Activated CD8-positive, alpha-beta memory T cell treated with anti-CD3 and anti-CD28 coated beads for 24 hours (primary cell): Measurements from ENCODE around the gene ARSJ.
"Not testable (repeated sequence)": the region's sequence is repeated elsewhere in the genome, so short reads cannot be mapped to it uniquely, and the experiment has no call there.

ENCODE experiments used
- DNase-seq: peaks from one replicate; pipeline ENCODE4 v3.0.0-alpha.2; 2020

The ARSJ gene

DNA sequence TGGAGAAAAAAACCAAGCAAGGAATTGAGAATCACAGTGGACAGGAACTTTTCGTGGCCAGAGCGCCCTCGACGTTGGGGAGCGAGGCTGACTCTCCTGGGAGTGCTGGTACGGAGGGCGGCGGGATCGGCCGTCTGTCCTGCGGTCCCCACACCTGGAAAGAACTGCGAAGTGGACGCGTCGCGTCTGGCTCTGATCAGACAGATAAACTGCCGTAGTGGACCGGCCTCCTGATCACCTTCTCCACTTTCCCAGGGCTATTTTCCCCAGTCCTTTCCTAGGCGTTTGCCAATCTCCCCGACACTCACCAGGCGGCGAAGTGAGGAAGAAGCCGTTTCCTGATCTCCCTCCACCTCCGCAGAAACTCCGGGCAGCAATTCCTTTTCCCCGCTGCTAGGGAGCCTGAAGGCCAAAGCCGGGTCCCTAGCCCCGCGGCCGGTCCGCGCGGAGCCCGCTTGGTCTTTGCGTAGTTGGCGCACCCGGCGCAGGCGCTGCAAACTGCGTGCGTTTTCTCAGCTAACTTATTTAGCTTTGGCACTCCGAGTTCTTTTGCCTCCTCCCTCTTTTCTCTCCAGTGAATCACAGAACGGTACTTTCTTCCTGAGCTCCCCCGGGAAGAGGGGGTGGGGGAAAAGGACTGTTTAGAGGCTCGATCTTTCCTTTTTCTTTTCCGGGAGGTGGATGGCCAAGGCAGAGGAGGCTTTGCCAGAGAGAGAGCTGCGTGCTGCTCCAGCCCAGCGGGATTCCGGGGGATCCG, at the start of gene ARSJ:
TSS of gene ARSJ (minus strand) at position 500 of the 757 bp plus-strand sequence. CDS start 813 bp downstream, outside the sequence.
- peak; percentile 70 for DNase-seq

DNA sequence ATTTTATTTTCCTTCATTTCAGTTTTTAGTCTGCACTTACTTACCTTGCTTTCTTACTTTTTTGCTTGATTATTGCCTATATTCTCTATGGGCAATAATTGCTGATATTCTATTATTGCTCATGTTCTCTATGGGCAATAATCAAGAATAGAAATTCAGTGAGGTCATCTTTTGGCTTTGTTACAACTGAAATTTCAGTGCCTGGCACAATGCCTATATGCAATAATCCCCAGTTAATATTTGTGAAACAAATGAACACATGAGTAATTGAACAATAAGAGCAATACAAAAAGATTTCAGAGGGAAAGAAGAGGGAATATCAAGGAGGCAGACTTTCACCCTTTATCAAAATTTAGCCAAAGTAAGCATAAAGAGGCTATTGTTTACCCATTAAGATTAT, 48.6 kb upstream of the ARSJ start:
- no peak for DNase-seq

DNA sequence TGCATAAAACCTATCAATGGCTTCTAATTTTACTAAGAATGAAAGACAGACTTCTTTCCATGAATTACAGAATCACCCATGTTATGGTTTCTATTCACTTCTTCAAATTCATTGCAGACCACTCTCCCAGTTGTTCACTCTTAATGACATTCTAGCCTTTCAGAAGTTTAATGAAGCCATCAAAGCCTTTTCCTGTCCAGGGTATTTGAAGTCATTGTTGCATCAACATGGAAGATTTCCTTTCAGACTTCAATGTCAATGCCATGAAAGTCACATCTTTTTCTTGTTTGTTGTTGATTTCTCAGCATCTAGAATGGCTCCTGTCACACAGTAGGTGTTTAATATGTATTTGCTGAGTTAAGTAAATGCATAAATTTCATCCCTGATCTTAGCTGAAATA, 48.1 kb upstream of the ARSJ start:
- no peak for DNase-seq

DNA sequence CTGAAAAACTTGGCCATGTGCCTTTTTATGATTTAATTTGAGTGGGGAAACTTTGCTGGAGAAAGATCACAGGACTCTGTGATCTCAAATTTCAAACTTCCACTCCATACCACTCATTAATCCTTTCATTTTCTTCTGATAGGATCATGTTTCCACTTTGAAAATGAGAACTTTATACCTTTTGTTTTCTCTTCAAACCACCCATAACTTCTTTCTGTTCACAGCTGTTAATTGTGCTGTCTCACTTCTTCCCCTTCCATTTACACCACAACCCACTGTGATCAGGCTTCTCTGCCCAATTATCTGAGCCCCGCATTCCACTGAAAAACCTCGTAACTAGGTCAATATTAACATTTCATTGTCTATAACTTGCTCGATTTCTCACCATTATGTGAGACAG, 47.0 kb upstream of the ARSJ start:
- DNase-seq = no peak

DNA sequence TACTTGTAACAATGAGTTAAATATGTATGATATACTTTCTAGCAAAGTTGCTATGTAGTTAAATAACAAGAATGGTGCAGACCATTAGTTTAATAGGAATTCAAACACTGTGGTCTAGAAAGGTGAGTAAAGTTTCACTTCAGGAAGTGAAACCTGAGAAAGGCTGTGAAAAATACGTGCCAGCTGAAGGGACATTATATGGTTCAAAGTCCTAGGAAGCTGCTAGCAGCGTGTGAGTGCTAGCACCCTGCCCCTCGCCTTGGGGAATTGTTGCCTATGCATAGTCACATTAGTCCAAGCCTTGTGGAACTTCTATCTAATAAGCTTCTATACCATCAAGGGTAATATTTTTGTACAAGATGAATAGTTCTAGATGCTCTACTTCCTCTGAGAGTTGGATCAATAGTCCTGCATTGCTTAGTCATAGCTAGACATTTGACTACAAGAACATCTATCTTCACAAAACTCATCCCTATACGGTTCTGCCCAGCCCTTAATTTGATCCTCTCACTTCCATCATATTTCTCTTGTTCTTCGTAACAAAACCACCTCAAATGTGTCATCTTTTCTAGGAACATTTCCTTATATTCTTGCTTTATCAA, 45.8 kb upstream of the ARSJ start:
- no peak for DNase-seq

DNA sequence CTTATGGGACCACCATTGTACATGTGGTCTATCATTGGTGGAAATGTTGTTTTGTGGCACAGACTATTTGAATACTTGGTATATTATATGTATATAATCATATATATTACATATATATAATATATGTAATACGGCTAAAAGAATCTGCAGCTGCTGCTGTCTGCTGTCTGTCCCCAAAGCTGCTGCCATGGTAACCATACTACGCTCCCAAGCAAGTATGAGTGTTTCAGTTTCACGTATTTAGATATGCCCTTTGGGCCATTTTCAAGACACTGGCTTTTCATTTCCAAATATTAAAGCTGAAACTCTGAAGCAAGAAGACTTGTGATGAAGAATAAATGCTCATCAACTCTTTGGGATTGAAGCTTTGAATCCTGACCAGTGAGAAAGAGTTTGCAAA, 42.0 kb upstream of the ARSJ start:
- DNase-seq = no peak

DNA sequence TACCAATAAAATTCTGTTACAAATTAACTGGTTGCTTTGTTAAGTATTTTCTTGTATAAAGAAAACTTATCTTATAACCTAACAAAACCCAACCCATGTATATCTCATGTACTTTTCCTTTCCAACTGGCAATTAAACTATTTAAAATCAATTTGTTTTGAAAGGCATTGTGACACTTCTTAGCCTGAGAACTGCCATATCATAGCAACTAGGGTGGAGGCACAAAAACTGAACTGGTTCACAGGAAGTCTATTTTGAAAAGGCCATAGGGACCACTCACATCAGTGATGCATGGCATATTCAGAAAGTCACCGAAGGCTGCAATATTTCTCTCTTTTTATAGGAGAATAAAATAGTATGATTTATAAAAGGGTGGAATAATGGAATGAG, 40.5 kb upstream of the ARSJ start:
- no peak for DNase-seq

DNA sequence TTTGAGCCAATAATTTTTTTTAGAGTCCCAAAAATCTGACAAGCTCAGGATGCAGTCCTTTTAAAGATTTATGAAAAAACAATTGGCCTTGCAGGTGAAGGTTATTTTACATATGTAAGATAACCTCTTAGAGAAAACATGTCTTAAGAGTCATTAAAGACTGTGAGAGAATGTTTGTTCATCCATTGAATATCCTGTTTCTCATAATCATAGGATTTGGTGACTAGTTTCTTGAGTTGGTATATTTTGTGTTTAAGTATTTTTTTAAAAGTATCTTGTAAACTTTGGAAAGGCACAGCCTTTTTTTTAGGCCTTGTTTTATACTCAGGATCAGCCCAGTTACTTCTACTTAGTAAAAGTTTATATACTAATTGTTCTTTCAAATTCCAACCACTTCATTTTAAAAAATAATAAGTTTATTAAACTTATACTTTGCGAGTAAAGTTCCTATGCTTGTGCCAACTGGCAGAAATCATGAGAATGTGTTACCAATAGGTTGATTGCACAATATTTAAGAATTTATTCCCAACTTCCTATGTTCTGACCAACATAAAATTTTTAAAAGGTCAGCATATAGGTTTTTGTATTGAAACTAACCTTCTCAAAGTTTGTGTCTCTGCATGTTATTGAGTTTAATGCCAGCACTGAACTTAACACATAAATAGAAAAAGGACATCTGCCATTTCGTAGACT, 40.0 kb upstream of the ARSJ start:
- no peak for DNase-seq

DNA sequence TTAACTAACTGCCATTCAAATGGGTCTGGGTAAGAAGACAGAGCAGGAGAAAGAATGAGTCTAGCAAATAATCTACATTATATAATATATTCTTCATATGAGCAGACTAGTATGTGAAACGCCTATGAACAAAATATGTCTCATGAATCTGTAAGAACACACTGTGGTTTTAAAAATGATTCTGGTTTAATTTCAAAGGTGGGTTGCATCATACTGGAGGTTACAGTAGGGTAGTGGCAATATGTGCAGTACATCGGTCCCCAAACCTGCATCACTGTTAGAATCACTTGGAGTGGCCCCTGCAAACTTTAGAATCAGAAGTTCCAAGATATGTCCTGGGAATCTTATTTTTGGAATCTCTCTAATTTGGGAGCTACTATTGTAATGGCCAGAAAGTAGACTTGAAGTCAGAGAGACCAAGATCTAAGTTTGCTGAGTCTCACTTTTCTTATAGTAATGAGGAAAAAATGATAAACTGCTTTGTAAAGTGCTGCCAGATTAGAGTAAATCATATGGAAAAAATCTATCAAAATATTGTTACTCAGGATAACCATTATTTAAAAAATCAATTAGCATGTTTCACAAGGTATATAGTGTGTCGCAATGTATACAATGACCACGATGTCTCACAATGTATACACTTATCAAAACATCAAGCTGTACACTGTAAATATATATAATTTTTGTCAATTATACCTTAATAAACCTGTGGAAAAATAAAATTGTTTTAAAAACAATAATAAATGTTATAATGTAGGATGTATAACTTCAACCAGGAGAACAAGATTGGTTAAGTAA, 37.9 kb upstream of the ARSJ start:
- no peak for DNase-seq

DNA sequence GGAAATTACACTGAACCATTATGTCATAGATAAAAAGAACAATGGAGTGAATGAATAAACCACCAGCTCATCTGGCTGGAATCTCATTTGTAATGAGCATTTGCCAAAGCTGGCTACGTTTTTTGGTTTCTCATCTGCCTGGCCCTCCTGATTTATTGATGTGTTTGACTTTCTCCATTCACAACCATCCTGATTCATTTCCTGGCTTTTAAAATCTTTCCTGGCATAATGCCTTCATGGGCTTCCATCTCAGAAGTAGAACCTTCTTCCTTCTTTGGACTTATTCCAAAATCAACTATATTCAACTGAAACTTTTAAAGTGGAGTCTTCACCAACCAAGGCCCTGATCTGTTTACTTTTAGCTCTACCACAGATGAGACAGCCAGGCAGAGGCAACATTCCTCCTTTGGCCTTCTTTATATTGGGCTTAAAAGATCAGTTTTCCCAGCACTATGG, 36.0 kb upstream of the ARSJ start:
- no peak for DNase-seq

DNA sequence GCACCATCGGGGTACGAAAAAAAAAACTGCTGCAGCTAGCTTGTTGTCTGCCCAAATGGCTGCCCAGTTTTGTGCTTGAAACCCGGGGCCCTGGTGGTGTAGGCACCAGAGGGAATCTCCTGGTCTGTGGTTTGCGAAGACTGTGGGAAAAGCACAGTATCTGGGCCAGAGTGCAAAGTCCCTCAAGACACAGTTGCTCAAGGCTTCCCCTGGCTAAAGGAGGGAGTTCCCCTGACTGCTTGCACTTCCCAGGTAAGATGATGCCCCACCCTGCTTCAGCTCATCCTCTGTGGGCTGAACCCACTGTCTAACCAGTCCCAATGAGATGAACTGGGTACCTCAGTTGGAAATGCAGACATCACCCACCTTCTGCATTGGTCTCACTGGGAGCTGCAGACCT, 33.8 kb upstream of the ARSJ start:
- not testable (repeated sequence) for DNase-seq

DNA sequence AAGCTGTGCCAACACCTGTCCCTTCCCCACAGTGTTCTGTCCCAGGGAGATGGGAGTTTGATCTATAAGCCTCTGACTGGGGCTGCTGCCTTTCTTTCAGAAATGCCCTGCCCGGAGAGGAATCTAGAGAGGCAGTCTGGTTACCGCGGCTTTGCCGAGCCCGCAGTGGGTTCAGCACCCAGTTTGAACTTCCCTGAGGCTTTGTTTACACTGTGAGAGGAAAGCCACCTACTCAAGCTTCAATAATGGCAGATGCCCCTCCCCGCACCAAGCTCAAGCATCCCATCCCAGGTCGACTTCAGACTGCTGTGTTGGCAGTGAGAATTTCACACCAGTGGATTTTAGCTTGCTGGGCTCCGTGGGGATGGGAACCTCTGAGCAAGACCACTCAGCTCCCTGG, 33.3 kb upstream of the ARSJ start:
- no peak for DNase-seq

DNA sequence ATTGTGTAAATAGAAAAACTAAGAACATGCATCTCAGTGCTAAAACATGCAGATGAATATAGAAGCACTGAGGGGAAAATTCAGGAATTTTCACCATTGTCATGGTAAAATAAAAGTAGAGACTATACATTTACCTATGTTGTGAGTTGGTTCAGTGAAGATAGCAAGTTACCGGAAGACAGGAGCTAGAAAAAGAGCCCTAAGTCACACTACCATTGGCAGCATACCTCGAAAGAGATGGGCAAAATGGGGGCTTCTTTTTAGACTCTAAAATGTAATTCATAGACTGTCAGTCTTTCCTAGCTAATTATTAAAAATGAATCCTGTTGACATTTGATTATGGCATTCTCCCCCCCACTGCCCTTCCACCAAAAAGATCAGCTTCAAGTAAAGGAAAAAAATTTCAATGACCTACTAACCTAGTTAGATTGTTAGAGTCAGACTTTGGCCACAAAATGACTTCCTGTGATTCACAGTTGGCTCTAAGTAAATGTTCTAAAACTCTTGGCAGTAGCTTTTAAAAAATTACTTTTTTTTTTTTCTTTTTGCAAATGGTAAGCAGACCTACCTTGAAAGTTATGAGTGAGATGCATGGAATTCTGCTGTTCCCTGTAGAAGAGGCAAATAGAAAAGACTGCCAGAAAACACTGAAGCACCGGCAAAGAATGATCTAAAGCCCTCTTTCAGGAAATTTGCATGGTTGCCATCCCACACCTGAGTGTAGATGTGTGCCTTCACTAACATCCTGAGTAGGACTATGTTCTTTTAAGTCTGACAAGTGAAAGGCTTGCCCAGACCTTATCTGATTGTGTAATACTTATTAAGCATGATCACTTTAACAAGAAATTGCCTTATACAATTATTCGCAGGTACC, 26.4 kb upstream of the ARSJ start:
- no peak for DNase-seq

DNA sequence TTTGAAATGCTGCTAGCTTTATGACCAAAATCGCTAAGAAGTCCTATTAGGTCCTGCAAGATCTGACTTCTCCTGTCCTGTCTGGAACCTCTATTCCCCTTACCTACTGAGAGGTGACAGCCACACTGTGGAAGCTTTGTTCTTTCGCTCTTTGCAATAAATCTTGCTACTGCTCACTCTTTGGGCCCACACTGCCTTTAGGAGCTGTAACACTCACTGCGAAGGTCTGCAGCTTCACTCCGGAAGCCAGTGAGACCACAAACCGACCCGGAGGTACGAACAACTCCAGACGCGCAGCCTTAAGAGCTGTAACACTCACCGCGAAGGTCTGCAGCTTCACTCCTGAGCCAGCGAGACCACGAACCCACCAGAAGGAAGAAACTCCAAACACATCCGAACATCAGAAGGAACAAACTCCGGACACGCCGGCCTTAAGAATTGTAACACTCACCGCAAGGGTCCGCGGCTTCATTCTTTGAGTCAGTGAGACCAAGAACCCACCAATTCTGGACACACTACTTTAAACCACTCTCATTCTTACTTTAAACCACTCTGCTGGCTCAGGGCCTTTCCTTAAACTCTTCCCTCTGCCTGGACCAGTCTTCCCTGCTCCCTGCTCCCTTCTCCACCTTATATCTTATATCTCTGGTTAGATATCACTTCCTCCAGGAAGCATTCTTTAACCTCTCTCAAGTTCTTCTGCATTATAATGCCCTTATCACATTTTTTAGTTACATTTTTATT, 25.2 kb upstream of the ARSJ start:
- DNase-seq = not testable (repeated sequence)

DNA sequence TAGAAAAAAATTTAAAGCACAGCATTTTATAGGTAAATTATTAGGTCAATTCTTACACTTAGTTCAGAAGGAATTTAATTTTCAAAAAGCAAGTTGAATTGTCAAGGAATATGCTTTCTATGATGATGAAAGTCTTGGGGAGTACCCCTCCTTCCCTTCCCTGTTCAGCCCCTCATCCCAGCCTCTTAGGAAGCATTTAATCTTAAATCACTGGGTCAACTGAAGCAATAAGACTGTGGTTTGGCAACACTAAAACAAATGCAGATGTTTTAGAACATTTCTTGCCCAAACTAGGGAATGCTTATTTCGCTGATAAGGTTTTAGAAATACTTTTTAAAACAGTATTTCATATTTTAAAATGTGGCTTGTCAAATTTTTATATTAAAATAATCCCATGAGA, 19.1 kb upstream of the ARSJ start:
- DNase-seq = no peak

DNA sequence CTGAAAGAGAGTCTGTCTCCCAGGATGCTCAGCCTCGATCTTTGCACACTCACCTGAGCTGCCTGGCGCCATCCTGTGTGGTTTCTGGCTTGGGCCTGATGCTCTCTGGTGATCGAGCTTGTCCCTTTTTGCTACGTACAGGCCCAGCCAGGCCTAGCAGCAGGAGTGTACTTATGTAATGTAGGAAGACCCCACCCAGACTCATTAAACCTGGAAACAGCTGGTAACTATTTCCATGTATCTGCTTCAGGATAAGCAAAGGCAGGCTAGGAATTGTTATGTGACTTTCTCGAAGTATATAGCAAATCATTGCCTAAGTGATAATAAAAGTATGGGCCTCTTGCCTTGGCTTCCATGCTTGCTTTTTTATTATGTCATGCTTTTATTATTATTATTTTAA, 18.6 kb upstream of the ARSJ start:
- DNase-seq = no peak

DNA sequence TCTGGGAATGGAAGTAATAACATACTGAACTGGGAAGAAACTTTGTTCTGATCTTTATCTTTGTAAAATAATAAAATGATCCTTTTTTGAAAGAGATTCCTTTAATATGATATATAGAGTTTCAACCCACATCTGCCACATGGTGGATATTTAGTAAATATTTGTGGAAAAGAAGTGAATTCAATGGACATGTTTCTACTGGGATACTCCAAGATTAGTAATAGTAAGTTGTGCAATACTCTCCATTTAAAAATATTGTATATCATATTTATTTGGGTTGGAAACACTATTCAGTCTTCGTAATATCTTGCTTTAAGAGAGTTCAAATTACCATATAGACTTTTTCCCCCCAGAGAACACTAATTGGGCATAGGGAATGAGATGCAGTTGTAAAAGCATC, 17.8 kb upstream of the ARSJ start:
- DNase-seq = no peak

DNA sequence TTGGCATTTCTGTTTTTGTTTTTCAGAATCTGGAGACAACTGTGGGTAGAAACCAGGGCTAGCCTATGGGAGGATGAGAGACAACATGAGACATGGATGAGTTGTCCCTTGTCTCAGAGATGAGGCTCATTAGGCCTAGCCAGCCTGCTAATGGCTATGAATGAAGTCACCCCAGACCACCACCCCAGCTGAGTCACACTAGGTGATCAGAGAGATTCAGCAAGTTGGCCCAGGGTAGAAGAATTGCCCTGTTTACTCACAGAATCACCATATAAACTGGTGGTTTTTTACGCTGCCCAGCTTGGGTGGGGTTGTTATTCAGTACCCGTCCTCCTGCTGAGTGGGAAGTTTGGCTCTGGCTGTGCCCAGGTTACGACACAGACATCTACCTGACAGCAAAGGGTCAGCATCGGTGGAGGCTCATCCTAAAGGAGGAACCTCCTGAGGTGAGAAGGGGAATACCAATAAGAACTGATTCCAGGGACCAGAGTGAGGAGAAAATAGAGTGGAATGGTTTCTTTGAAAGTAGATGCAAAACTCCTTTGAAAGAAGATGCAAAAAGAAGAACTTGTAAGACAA, 17.2 kb upstream of the ARSJ start:
- no peak for DNase-seq

DNA sequence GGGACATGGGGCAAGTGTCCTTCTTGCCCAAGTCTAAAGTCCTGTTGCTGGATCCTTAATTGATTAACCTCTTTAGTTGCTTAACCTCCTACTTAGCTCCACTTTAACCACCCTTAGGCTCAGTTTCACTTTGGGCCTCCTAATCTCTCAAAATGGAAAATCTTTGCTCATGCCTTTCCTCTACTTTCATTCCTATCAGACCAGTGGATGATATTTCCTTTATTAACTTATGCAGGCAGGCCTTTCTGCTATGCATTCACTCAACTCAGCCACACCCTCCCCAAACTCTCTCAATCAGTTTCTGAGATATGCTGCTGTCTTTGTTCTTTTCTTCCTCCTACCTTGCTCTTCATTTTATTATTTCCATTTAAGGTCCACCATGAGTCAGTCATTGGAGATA, 14.4 kb upstream of the ARSJ start:
- DNase-seq = no peak

DNA sequence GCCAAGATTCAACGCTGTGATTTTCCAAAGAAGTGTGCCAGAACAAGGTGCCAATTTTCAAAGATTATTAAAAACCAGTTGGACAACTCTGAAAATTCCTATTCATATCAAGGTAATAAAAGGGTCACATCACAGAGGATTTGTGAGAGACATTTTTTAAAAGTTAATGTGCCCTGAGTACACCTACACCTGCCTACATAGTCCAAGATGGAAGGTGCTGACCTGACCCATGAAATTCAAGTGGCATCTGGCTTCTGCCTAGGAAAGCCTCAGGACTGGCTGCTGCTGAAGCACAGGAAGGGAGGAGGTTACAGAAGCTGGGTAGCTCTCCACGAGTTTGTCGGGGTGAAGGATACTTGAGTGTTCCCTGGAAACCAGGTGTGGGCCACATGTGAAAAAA, 11.4 kb upstream of the ARSJ start:
- DNase-seq = no peak

DNA sequence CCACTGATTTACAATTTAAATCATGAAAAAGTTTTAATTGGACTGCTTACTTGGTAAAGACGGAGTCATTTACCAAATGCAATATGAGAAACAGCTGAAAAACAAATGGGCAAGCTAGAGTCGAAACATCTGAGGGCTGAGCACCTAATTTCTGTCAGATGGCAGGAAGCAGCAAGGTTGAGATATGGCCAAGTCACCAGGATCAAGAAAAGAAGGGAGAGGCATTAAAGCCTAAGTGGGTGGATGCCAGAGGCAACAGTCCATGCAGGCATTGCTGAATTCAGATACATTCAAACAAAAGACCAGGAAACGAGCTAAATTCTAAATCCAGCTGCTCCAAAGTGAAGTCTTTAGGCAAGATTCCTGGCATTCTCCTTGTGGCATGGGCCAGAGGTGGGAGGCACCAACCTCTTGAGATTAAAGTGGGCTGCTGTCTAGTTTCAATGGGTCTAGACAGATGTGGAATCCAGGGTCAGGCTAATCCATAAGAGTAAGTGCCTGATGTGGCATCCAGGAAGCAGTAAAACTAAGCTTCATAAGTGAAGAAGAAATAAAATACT, 8.0 kb upstream of the ARSJ start:
- DNase-seq = no peak
